PC-9 (cell line): ENCODE results near the gene CNTNAP2.

ENCODE experiments used
- EZH2 ChIP-seq: fragments of 200-600 bp; sonication (generic); IDR thresholded peaks from 2 replicates; pipeline ENCODE4 v1.8.0; 2017; ENCODE audit warnings: antibody characterized with exemption, low read depth
- TF ChIP-seq, protein P1 (sequence below): fragments of 200-600 bp; sonication (generic); conservative IDR thresholded peaks from 2 replicates; pipeline ENCODE4 v1.6.1; 2017; ENCODE audit warnings: mixed run types, antibody characterized with exemption, mild to moderate bottlenecking, moderate library complexity

DNA sequence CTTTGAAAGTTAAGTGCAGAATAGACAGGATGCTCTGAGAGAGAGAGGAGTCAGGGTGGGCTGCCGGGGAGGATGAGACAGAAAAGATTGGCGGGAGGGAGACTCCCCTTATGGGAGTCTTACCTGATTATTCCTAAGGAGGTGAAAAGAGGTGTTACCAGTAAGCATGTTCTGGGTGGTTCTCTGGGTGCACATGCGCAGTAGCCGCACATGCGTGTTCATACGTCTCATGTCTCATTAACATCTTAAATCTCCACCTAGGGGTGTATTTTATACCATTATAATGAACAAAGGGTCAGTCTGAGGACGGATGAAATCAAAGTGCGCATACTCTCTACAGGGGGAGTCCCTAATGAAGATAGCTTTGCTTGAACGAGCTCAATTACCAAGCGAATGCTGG is 1881.0 kb downstream of the CNTNAP2 start:
- TF ChIP-seq, protein P1, sequence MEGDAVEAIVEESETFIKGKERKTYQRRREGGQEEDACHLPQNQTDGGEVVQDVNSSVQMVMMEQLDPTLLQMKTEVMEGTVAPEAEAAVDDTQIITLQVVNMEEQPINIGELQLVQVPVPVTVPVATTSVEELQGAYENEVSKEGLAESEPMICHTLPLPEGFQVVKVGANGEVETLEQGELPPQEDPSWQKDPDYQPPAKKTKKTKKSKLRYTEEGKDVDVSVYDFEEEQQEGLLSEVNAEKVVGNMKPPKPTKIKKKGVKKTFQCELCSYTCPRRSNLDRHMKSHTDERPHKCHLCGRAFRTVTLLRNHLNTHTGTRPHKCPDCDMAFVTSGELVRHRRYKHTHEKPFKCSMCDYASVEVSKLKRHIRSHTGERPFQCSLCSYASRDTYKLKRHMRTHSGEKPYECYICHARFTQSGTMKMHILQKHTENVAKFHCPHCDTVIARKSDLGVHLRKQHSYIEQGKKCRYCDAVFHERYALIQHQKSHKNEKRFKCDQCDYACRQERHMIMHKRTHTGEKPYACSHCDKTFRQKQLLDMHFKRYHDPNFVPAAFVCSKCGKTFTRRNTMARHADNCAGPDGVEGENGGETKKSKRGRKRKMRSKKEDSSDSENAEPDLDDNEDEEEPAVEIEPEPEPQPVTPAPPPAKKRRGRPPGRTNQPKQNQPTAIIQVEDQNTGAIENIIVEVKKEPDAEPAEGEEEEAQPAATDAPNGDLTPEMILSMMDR, result no peak
- TF ChIP-seq EZH2, result no peak
